ENCODE data around the gene ADAMTS3. TPM values are rescaled to one million over a fixed set of nuclear protein-coding genes. Genes with fewer than 3 reads are reported as not detected.

ADAMTS3 gene
- total RNA-seq, 1 donor from 2014 or later, result 10.3 TPM

DNA sequence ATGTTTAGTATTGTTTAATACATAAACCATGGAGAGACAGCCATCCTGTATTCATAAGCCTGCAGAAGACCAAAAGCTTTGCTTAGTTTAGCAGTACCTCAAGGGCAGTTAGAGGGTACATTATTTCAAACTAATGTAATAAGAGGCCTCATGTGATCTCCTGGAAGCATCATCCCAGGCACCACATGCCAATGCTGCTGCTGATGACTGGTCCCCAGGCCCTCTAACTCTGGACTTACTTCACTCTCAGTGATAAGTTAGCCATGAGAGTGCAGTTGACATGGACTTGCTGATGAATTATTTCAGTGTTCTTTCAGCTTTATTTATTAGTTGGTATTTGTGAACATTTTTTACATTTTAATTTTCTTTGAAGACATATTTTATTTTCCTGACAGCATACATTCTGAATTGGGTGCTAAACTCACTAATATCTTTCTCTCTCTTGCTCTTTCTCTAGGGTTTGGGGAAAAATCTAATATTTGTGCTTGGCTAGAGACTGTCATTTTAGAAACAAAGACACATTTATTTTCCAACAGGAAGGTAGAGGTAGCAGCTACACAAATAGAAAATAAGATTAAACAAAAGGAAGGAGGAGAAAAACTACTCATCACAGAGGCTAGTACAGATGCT is 329.4 kb downstream of the ADAMTS3 start:
- Mint-ChIP-seq H3K27ac (no peak overlapping the region), H3K4me1 (ENCODE audit: unreplicated experiment) (no peaks in the 10 kb centered on the region), H3K36me3 (no peaks in the 10 kb centered on the region), H3K27me3 (no peaks in the 10 kb centered on the region), H3K9me3 (no peaks in the 10 kb centered on the region), H3K4me3 (no peak overlapping the region)
- DNase-seq (ENCODE audit: extremely low spot score, unreplicated experiment), result no peak
- TF ChIP-seq, protein P1, sequence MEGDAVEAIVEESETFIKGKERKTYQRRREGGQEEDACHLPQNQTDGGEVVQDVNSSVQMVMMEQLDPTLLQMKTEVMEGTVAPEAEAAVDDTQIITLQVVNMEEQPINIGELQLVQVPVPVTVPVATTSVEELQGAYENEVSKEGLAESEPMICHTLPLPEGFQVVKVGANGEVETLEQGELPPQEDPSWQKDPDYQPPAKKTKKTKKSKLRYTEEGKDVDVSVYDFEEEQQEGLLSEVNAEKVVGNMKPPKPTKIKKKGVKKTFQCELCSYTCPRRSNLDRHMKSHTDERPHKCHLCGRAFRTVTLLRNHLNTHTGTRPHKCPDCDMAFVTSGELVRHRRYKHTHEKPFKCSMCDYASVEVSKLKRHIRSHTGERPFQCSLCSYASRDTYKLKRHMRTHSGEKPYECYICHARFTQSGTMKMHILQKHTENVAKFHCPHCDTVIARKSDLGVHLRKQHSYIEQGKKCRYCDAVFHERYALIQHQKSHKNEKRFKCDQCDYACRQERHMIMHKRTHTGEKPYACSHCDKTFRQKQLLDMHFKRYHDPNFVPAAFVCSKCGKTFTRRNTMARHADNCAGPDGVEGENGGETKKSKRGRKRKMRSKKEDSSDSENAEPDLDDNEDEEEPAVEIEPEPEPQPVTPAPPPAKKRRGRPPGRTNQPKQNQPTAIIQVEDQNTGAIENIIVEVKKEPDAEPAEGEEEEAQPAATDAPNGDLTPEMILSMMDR (conservative IDR thresholded peaks at IDR 0.05), result no peak

Measured in type B pancreatic cell (in vitro differentiated cells).